Choroid plexus epithelial cell (primary cell): ENCODE data around the gene ATXN3.

Experiments
- DNase-seq: peaks from one replicate; pipeline ENCODE4 v3.0.0-alpha.2; 2010; ENCODE audit warnings: low read depth
- H3K4me3 ChIP-seq: 2 replicates; pipeline ENCODE4 v1.5.1; 2011; ENCODE audit warnings: low read depth, mild to moderate bottlenecking, control low read depth, low read length, moderate library complexity
- TF ChIP-seq, protein P1 (sequence below): conservative IDR thresholded peaks from 2 replicates; pipeline ENCODE4 v1.5.1; 2011; ENCODE audit warnings: low read depth, mild to moderate bottlenecking, control low read depth, inconsistent platforms, low read length, moderate library complexity

ATXN3 gene

DNA sequence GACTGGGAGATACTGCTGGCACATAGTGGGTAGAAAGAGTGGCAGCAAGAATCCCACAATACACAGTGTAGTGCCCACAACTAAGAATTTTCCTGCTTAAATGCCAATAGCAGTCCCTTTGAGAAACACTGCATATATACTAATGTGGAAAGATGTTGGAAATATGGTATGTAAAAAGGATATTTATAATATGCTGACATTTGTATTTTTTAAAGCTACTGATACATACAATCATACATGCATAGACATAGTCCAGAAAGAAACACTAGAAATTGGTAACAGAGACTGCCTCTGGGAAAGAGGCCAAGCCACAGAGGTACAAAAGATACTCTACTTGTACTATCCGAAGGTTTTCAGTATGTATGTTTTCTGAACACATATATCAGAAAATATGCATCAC, 96.8 kb downstream of the ATXN3 start:
- TF ChIP-seq, protein P1, sequence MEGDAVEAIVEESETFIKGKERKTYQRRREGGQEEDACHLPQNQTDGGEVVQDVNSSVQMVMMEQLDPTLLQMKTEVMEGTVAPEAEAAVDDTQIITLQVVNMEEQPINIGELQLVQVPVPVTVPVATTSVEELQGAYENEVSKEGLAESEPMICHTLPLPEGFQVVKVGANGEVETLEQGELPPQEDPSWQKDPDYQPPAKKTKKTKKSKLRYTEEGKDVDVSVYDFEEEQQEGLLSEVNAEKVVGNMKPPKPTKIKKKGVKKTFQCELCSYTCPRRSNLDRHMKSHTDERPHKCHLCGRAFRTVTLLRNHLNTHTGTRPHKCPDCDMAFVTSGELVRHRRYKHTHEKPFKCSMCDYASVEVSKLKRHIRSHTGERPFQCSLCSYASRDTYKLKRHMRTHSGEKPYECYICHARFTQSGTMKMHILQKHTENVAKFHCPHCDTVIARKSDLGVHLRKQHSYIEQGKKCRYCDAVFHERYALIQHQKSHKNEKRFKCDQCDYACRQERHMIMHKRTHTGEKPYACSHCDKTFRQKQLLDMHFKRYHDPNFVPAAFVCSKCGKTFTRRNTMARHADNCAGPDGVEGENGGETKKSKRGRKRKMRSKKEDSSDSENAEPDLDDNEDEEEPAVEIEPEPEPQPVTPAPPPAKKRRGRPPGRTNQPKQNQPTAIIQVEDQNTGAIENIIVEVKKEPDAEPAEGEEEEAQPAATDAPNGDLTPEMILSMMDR, result no peak
- peak; percentile 18 for DNase-seq
- no peak overlapping the region for H3K4me3 ChIP-seq
